ENCODE measurements around the gene CCDC141.
"Not testable (repeated sequence)": the region's sequence is repeated elsewhere in the genome, so short reads cannot be mapped to it uniquely, and the experiment has no call there.

Gene CCDC141

GRCh38 chr2:179049546-179050311 lies at the start of gene CCDC141:
CCDC141 (minus strand) TSS chr2:179050137; CDS start chr2:179049941, 196 bp downstream.
- DNase-seq (ENCODE audit: low read depth) = no peak

- DNase-seq (ENCODE audit: low read depth) = no peak
Observed at GRCh38 chr2:179098080-179098689, 48.2 kb upstream of the CCDC141 start.

- no peak for DNase-seq (ENCODE audit: low read depth)
Observed at GRCh38 chr2:179097131-179097530, 47.2 kb upstream of the CCDC141 start.

GRCh38 chr2:179096090-179096489 lies 46.2 kb upstream of the CCDC141 start:
- no peak for DNase-seq (ENCODE audit: low read depth)

- not testable (repeated sequence) for DNase-seq (ENCODE audit: low read depth)
Observed at GRCh38 chr2:179092912-179093311, 43.0 kb upstream of the CCDC141 start.

- no peak for DNase-seq (ENCODE audit: low read depth)
Observed at GRCh38 chr2:179082697-179083096, 32.8 kb upstream of the CCDC141 start.

- no peak for DNase-seq (ENCODE audit: low read depth)
Observed at GRCh38 chr2:179081954-179082353, 32.0 kb upstream of the CCDC141 start.

GRCh38 chr2:179072527-179072926 lies 22.6 kb upstream of the CCDC141 start:
- DNase-seq (ENCODE audit: low read depth) = no peak

- DNase-seq (ENCODE audit: low read depth) = no peak
Observed at GRCh38 chr2:179071810-179072355, 21.9 kb upstream of the CCDC141 start.

- DNase-seq (ENCODE audit: low read depth) = no peak
Observed at GRCh38 chr2:179070895-179071294, 21.0 kb upstream of the CCDC141 start.

GRCh38 chr2:179069685-179070084 lies 19.7 kb upstream of the CCDC141 start:
- DNase-seq (ENCODE audit: low read depth) = no peak

GRCh38 chr2:179068991-179069643 lies 19.2 kb upstream of the CCDC141 start:
- no peak for DNase-seq (ENCODE audit: low read depth)

GRCh38 chr2:179059026-179059700 lies 9.2 kb upstream of the CCDC141 start:
- no peak for DNase-seq (ENCODE audit: low read depth)

GRCh38 chr2:179057737-179058136 lies 7.8 kb upstream of the CCDC141 start:
- no peak for DNase-seq (ENCODE audit: low read depth)

GRCh38 chr2:179053568-179053967 lies 3.6 kb upstream of the CCDC141 start:
- not testable (repeated sequence) for DNase-seq (ENCODE audit: low read depth)

- no peak for DNase-seq (ENCODE audit: low read depth)
Observed at GRCh38 chr2:179051250-179051649, 1.3 kb upstream of the CCDC141 start.

- DNase-seq (ENCODE audit: low read depth) = no peak
Observed at GRCh38 chr2:179050755-179051154, 818 bp upstream of the CCDC141 start.

GRCh38 chr2:179049203-179049545 lies 763 bp downstream of the CCDC141 start:
- no peak for DNase-seq (ENCODE audit: low read depth)

- no peak for DNase-seq (ENCODE audit: low read depth)
Observed at GRCh38 chr2:179048099-179048498, 1.8 kb downstream of the CCDC141 start.

GRCh38 chr2:179045602-179046001 lies 4.3 kb downstream of the CCDC141 start:
- DNase-seq (ENCODE audit: low read depth) = not testable (repeated sequence)

- no peak for DNase-seq (ENCODE audit: low read depth)
Observed at GRCh38 chr2:179044500-179044899, 5.4 kb downstream of the CCDC141 start.

GRCh38 chr2:179037807-179038206 lies 12.1 kb downstream of the CCDC141 start:
- DNase-seq (ENCODE audit: low read depth) = no peak
